Measurements from ENCODE around the gene WDFY1.

The WDFY1 gene

DNA sequence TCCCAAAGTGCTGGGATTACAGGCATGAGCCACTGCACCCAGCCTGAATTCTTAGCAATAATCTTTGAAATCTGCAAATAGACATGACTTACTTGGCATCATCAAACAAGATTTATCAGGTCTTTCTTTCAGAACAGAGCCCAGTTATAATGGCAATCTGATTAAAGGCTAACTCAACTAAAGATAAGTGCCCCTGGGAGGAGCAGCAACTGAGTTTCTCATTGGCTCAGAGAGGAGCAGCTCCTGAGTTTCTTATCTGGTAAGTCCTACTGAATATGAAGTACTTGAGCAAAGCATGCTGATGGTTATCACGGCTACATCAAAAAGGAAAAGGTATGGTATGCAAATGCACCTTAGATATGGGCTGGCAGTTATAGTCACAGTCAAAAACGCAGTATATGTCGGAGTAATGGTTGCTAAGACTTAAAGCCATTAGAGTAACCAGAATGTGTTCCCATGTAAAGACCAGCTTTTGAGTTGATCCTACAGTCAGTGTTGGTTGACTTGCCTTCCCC, 92.8 kb downstream of the WDFY1 start:
- ATAC-seq = no peak

DNA sequence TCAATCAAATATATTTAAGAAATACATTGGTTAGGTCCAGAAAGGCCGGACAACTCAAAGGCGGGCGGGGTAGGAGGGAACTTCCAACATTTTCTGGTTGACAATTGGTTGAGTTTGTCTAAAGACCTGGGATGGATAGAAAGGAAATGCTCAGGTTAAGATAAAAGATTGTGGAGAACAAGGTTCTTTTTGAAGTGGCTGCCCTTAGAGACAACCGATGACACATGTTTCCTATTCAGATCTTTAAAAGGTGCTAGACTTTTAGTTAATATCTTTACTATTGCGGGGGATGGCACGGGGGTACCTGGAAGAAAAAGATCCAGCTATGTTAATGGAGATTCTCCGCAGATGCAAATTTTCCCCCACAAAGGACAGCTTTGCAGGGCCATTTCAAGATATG, 97.7 kb downstream of the WDFY1 start:
- ATAC-seq = no peak

- no peak for ATAC-seq
Measured at GRCh38 chr2:223846515-223846914, 98.6 kb downstream of the WDFY1 start.

DNA sequence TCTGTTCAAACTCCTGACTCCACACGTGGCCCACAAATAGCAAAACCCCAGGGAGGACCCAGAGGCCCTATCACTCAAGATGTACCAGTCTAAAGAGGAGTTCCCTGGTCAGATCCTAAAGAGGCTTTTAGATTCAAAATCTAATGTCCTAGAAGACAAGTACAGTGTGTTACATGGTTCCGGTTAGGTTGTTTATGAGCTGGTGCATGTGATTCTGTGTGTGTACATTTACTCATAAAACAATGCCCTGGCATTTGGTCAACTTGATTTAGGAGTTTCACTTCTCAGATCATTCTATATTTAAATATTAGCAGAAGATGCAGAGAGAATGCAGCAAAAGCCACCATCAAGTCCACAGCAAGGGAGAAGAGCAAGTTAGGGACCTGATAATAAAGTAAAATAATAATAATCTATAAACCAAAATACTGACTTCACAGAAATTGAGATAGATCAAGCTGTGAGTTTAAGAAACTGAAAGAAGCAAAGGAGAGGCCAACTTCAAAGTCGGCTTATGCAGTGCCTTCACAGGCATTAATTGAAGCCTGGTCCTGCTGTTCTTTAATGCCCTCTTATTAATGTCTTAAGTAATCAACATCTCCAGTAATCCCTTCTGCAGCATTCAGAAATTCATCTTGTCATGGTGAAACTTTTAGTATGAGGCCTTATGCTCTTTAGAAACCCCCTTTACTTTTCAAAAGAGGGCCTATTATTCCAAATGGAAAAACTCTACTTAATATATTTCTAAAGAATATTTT, 103.5 kb downstream of the WDFY1 start:
- ATAC-seq = no peak

- ATAC-seq = peak; percentile 91 to 94
Measured at GRCh38 chr2:223837287-223838061, 107.7 kb downstream of the WDFY1 start, which contains the start of gene AP1S3. TSS of gene AP1S3 (minus strand) at chr2:223837582. CDS start at chr2:223837450, 132 bp downstream.

DNA sequence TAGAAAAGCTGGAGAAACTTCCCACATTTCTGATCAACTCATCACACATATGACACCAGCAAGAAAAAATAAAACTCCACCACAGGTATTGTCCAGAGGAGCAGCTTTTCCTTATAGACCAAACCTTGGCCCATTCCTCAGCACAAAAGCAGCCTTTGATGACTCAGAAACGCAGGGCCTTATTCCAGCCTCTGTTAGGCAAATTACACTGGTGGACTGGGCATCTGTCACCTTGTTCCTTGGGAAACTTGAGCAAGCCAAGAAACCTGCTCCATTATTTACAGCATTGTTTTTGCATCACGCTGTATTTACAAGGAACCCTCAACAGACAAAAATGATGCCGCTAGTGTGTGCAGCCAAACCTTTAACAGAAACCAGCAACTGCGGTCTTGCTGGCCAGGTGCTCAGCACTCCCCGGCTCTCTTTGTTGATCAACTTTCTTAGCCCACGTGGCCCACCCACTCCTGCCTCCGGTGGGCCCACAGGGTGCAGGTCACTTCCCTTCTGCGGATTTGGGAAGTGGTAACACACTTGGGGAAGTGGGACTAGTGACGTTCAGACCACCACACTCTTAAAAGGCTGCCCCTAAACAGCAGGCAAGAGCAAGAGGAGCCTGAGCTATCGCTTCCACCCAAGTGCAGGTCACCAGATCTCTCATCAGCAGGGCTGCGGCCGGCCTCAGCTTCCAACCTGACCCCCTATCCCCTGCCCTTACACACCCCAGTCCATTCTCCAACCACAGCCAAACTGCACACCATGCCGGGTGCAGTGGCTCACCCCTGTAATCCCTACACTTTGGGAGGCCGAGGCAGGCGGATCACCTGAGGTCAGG, 109.2 kb downstream of the WDFY1 start:
- no peak for ATAC-seq

DNA sequence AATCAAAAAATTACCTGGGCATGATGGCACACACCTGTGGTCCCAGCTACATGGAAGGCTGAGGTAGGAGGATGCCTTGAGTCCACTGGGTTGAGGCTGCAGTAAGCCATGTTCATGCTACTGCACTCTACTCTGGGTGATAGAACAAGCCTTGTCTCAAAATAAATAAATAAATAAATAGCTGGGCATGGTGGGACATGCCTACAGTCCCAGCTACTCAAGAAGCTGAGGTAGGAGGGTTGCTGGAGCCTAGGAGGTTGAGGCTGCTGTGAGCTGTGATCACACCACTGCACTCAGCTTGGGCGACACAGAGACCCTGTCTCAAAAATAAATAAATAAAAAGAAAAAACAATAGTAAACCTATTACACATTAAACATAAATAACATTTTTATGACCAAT, 110.7 kb downstream of the WDFY1 start:
- no peak for ATAC-seq

DNA sequence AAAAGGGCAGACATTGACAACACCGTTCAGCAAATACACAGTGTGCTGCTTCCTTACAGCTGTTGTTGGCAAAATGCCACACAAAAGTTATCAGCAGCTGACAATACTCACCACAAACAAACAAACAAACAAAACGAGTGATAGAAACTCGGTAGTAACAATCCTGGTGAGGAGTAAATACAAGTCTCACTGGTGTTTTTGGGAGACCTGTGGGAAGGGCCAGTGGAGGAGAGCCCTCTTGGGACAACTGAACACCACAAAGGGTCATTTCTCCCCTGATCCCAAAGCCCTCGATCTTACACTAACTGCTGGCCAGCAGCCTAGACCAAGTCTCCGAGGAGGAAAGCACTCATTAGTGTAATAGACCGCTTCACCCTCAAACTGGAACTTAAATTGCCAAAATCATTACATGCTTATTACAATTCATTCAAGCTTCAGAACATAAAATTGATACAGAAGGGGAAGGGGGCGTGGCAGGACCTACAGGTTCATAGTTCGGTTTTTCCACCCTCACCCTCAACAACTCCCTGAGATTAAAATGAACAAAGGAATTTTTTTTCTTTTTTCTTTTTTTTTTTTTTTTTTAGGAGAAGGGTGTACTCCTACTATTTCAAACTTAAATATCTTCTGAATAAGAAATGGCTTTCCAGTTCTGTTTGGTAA, 112.8 kb downstream of the WDFY1 start:
- ATAC-seq = no peak

DNA sequence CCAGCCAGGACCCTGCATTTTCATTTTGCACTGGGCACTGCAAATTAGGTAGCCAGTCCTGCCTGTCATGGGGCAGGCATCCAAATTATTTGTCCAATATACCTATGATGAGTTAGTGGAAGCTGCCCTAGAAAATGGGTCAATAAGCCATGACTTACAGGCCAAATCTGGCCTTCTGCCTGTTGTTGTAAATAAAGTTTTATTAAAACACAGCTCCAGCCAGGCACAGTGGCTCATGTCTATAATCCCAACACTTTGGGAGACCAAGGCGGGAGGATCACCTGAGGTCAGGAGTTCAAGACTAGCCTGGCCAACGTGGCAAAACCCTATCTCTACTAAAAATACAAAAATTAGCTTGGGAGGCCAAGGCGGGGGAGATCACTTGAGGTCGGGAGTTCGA, 116.0 kb downstream of the WDFY1 start:
- no peak for ATAC-seq

GRCh38 chr2:223828314-223828713, 116.8 kb downstream of the WDFY1 start:
- no peak for ATAC-seq

GRCh38 chr2:223826995-223827394, 118.1 kb downstream of the WDFY1 start:
- ATAC-seq = no peak
